Activated CD8-positive, alpha-beta T cell treated with anti-CD3 and anti-CD28 coated beads for 36 hours (primary cell): ENCODE results near the gene ARHGAP5. TPM values are rescaled to one million over a fixed set of nuclear protein-coding genes. Genes with fewer than 3 reads are reported as not detected.

Source experiments
- ATAC-seq: fragments of 200-7000 bp; cut with Tn5 transposase; one replicate; pipeline ENCODE4 v1.10.0; 2021; ENCODE audit warnings: mild to moderate bottlenecking, moderate library complexity
- CTCF ChIA-PET: fragments of 350-600 bp; sonication (Branson Sonifier 250); formaldehyde crosslinking; loops from one replicate; lab custom pipeline; 2021; ENCODE audit warnings: antibody characterized with exemption; lab: Charles Lee
- POLR2A ChIA-PET: fragments of 350-600 bp; sonication (Branson Sonifier 250); formaldehyde crosslinking; loops from one replicate; lab custom pipeline; 2021; ENCODE audit warnings: antibody characterized with exemption; lab: Charles Lee
- DNase-seq: peaks from one replicate; pipeline ENCODE4 v3.0.0-alpha.2; 2020
- H3K27ac Mint-ChIP-seq: one replicate; pipeline ENCODE4 v1.8.0; 2021; ENCODE audit warnings: mild to moderate bottlenecking, mixed read lengths
- H3K27me3 Mint-ChIP-seq: one replicate; pipeline ENCODE4 v1.8.0; 2021; ENCODE audit warnings: mixed read lengths
- H3K36me3 Mint-ChIP-seq: one replicate; pipeline ENCODE4 v1.8.0; 2021; ENCODE audit warnings: low read depth, mixed read lengths
- H3K4me1 Mint-ChIP-seq: one replicate; pipeline ENCODE4 v1.8.0; 2021; ENCODE audit warnings: low read depth, mixed read lengths
- H3K4me3 Mint-ChIP-seq: one replicate; pipeline ENCODE4 v1.8.0; 2021; ENCODE audit warnings: mild to moderate bottlenecking, moderate library complexity, mixed read lengths
- H3K9me3 Mint-ChIP-seq: one replicate; pipeline ENCODE4 v1.8.0; 2021; ENCODE audit warnings: mixed read lengths
- CTCF ChIP-seq: fragments of 200-600 bp; IDR thresholded peaks from one replicate; pipeline ENCODE4 v1.8.0; 2022; ENCODE audit warnings: antibody characterized with exemption, mild to moderate bottlenecking
- intact Hi-C: fragments of 100-400 bp; cut with micrococcal nuclease; formaldehyde crosslinking; loops from one replicate; pipeline ENCODE4 v1.10.0; 2022
- total RNA-seq, 2 experiments: library from RNA; stranded (reverse); gene quantifications; one replicate each; pipeline ENCODE4 v1.2.3, GENCODE V29; 2021

The ARHGAP5 gene
- total RNA-seq, 2 experiments from 2014 or later, result 32.5 to 36.0 TPM

- H3K27me3 Mint-ChIP-seq, result no peaks in the 10 kb centered on the region
- no peak overlapping the region for H3K4me3 Mint-ChIP-seq
- intact Hi-C loops, result no loop called here
- ChIA-PET CTCF (no interaction called here), POLR2A (no interaction called here)
- H3K9me3 Mint-ChIP-seq, result no peaks in the 10 kb centered on the region
- ATAC-seq (no peak), DNase-seq (no peak)
- no peak for TF ChIP-seq CTCF
- no peak overlapping the region for H3K27ac Mint-ChIP-seq
- no peaks in the 10 kb centered on the region for H3K36me3 Mint-ChIP-seq
- H3K4me1 Mint-ChIP-seq, result peaks cover 18% of the 10 kb centered on the region
Measured at GRCh38 chr14:32195636-32196035, 118.5 kb downstream of the ARHGAP5 start.

- Mint-ChIP-seq H3K27me3 (no peaks in the 10 kb centered on the region), H3K4me3 (no peak overlapping the region), H3K4me1 (peaks cover 31% of the 10 kb centered on the region), H3K27ac (no peak overlapping the region), H3K36me3 (no peaks in the 10 kb centered on the region), H3K9me3 (no peaks in the 10 kb centered on the region)
- intact Hi-C loops, result no loop called here
- peak; percentile 26 for DNase-seq
- ATAC-seq, result no peak
- TF ChIP-seq CTCF, result no peak
- ChIA-PET CTCF (interaction anchor here (0.7 to 2.3 kb wide), 4 partner anchors 8 to 124 kb away, joined by 3 to 9 read pairs (median 6); no protein-coding TSS in a partner anchor), POLR2A (interaction anchor here (0.7 kb wide), 1 partner anchor 96 kb away, joined by 4 read pairs; no protein-coding TSS in a partner anchor)
Measured at GRCh38 chr14:32197919-32198318, 120.8 kb downstream of the ARHGAP5 start.

- H3K27ac Mint-ChIP-seq, result peak overlapping the region; percentile 98
- CTCF ChIA-PET, result interaction anchor here (1.3 kb wide), 1 partner anchor 102 kb away, joined by 4 read pairs; no protein-coding TSS in a partner anchor
- POLR2A ChIA-PET, result interaction anchor here (1.6 kb wide), 1 partner anchor 124 kb away, joined by 5 read pairs; the partner anchor contains the start of gene ARHGAP5
- H3K27me3 Mint-ChIP-seq, result no peaks in the 10 kb centered on the region
- DNase-seq (no peak), ATAC-seq (no peak)
- intact Hi-C loops, result loop anchor here (5.0 kb wide), 2 partner anchors 52 to 638 kb away; partner anchors contain the start of gene NUBPL
- no peaks in the 10 kb centered on the region for H3K36me3 Mint-ChIP-seq
- peak overlapping the region; percentile 78 for H3K4me3 Mint-ChIP-seq
- H3K9me3 Mint-ChIP-seq, result no peaks in the 10 kb centered on the region
- peaks cover 34% of the 10 kb centered on the region for H3K4me1 Mint-ChIP-seq
- no peak for TF ChIP-seq CTCF
Measured at GRCh38 chr14:32200368-32201192, 123.5 kb downstream of the ARHGAP5 start.

- Mint-ChIP-seq H3K27ac (peak overlapping the region; percentile 98), H3K9me3 (no peaks in the 10 kb centered on the region), H3K27me3 (no peaks in the 10 kb centered on the region), H3K4me1 (peaks cover 41% of the 10 kb centered on the region), H3K4me3 (peak overlapping the region; percentile 78), H3K36me3 (no peaks in the 10 kb centered on the region)
- DNase-seq (peak; percentile 85), ATAC-seq (peak; percentile 61)
- intact Hi-C loops, result loop anchor here (5.0 kb wide), 2 partner anchors 51 to 639 kb away; partner anchors contain the start of gene NUBPL
- POLR2A ChIA-PET, result interaction anchor here (1.6 to 1.9 kb wide), 2 partner anchors 123 to 125 kb away, joined by 5 to 6 read pairs; partner anchors contain the start of gene ARHGAP5
- no peak for TF ChIP-seq CTCF
- CTCF ChIA-PET, result no interaction called here
Measured at GRCh38 chr14:32201193-32201815, 124.2 kb downstream of the ARHGAP5 start.
